OCI-LY1 (cell line): ENCODE results near the gene ASCL2.
A peak's percentile ranks its signal among the peaks of the same experiment; 100 is the strongest.

ENCODE experiments used
- H2AFZ ChIP-seq: fragments of 200-600 bp; sonication (generic), shearing (Covaris generic); 2 replicates; pipeline ENCODE4 v1.6.0; 2014; ENCODE audit warnings: antibody characterized with exemption, mild to moderate bottlenecking, low read length
- H3F3A ChIP-seq: fragments of 200-600 bp; sonication (generic), shearing (Covaris generic); 2 replicates; pipeline ENCODE4 v1.6.0; 2014; ENCODE audit warnings: mild to moderate bottlenecking, antibody characterized with exemption, low read length, moderate library complexity; ENCODE audit not compliant: insufficient read depth
- H3K27ac ChIP-seq: fragments of 200-600 bp; sonication (generic); 2 replicates; pipeline ENCODE4 v1.5.1; 2014; ENCODE audit warnings: low read length, mixed run types, mild to moderate bottlenecking, low read depth; ENCODE audit not compliant: poor library complexity, severe bottlenecking
- H3K27me3 ChIP-seq: fragments of 200-600 bp; sonication (generic); 2 replicates; pipeline ENCODE4 v1.6.0; 2014; ENCODE audit warnings: antibody characterized with exemption, mild to moderate bottlenecking, low read length, moderate library complexity; ENCODE audit not compliant: insufficient read depth
- H3K36me3 ChIP-seq: fragments of 200-600 bp; sonication (generic); 2 replicates; pipeline ENCODE4 v1.6.1; 2014; ENCODE audit warnings: mild to moderate bottlenecking, antibody characterized with exemption, low read length, moderate library complexity, mixed read lengths; ENCODE audit not compliant: insufficient read depth
- H3K4me1 ChIP-seq: fragments of 200-600 bp; sonication (generic); 2 replicates; pipeline ENCODE4 v1.5.1; 2014; ENCODE audit warnings: mild to moderate bottlenecking, low read length, moderate library complexity; ENCODE audit not compliant: insufficient read depth, severe bottlenecking
- H3K4me2 ChIP-seq: fragments of 200-600 bp; sonication (generic), shearing (Covaris generic); 2 replicates; pipeline ENCODE4 v1.6.1; 2014; ENCODE audit warnings: low read length
- H3K4me3 ChIP-seq: fragments of 200-600 bp; sonication (generic); 2 replicates; pipeline ENCODE4 v1.5.1; 2014; ENCODE audit warnings: low read length, low read depth, mild to moderate bottlenecking, mixed read lengths; ENCODE audit not compliant: poor library complexity, severe bottlenecking
- H3K79me2 ChIP-seq: fragments of 200-600 bp; shearing (Covaris generic); 2 replicates; pipeline ENCODE4 v1.6.1; 2016; ENCODE audit warnings: mixed run types, low read length, mixed read lengths; ENCODE audit not compliant: insufficient read depth
- H3K9ac ChIP-seq: fragments of 200-600 bp; sonication (generic), shearing (Covaris generic); 2 replicates; pipeline ENCODE4 v1.6.1; 2014; ENCODE audit warnings: mild to moderate bottlenecking, low read length, mixed read lengths
- H3K9me2 ChIP-seq: fragments of 200-600 bp; sonication (generic), shearing (Covaris generic); 2 replicates; pipeline ENCODE4 v1.6.1; 2014; ENCODE audit warnings: low read depth, mild to moderate bottlenecking, low read length, mixed read lengths
- H3K9me3 ChIP-seq: fragments of 200-600 bp; shearing (Covaris generic); 2 replicates; pipeline ENCODE4 v1.6.1; 2014; ENCODE audit warnings: low read length, mixed read lengths
- H4K20me1 ChIP-seq: fragments of 200-600 bp; sonication (generic), shearing (Covaris generic); 2 replicates; pipeline ENCODE4 v1.6.0; 2016; ENCODE audit warnings: mild to moderate bottlenecking, low read length; ENCODE audit not compliant: insufficient read depth
- CTCF ChIP-seq: fragments of 200-600 bp; sonication (generic), shearing (Covaris generic); IDR thresholded peaks from 2 replicates; pipeline ENCODE4 v1.5.1; 2017; ENCODE audit warnings: mild to moderate bottlenecking, antibody characterized with exemption, low read length, moderate library complexity, mixed read lengths
- EZH2 ChIP-seq: fragments of 200-600 bp; sonication (generic), shearing (Covaris generic); IDR thresholded peaks from 2 replicates; pipeline ENCODE4 v1.8.0; 2017; ENCODE audit warnings: borderline replicate concordance, mixed run types, mild to moderate bottlenecking, antibody characterized with exemption, low read length, moderate library complexity, mixed read lengths

The ASCL2 gene

GRCh38 chr11:2305140-2305778, 34.9 kb upstream of the ASCL2 start:
- Histone ChIP-seq H3K4me2 (no peak overlapping the region), H3K4me1 (no peaks in the 10 kb centered on the region), H3K9me3 (no peaks in the 10 kb centered on the region), H4K20me1 (no peaks in the 10 kb centered on the region), H3K79me2 (no peaks in the 10 kb centered on the region), H3K27me3 (peaks cover 3% of the 10 kb centered on the region; the same call in 1 of the 2 replicates), H3K9ac (no peak overlapping the region), H3K9me2 (no peaks in the 10 kb centered on the region), H3K4me3 (no peak overlapping the region), H2AFZ (no peak overlapping the region), H3K27ac (no peak overlapping the region), H3K36me3 (no peaks in the 10 kb centered on the region), H3F3A (no peaks in the 10 kb centered on the region)
- TF ChIP-seq EZH2 (no peak), CTCF (peak; percentile 84)

- Histone ChIP-seq H3K27me3 (peaks cover 3% of the 10 kb centered on the region; the same call in 1 of the 2 replicates), H3K36me3 (no peaks in the 10 kb centered on the region), H3K9me2 (no peaks in the 10 kb centered on the region), H3K9me3 (no peaks in the 10 kb centered on the region), H3K27ac (no peak overlapping the region), H3K4me2 (no peak overlapping the region), H3K4me1 (no peaks in the 10 kb centered on the region), H3K79me2 (no peaks in the 10 kb centered on the region), H3F3A (no peaks in the 10 kb centered on the region), H3K4me3 (no peak overlapping the region), H3K9ac (no peak overlapping the region), H2AFZ (no peak overlapping the region), H4K20me1 (no peaks in the 10 kb centered on the region)
- TF ChIP-seq CTCF (no peak), EZH2 (no peak)
These were observed 34.2 kb upstream of the ASCL2 start for GRCh38 chr11:2304506-2305139.

- Histone ChIP-seq H3K9ac (no peak overlapping the region), H4K20me1 (no peaks in the 10 kb centered on the region), H3K4me3 (no peak overlapping the region), H3K27me3 (peaks cover 3% of the 10 kb centered on the region; the same call in 1 of the 2 replicates), H3K79me2 (no peaks in the 10 kb centered on the region), H3K9me3 (no peaks in the 10 kb centered on the region), H3K4me1 (no peaks in the 10 kb centered on the region), H3K36me3 (no peaks in the 10 kb centered on the region), H2AFZ (no peak overlapping the region), H3K9me2 (no peaks in the 10 kb centered on the region), H3K4me2 (no peak overlapping the region), H3F3A (no peaks in the 10 kb centered on the region), H3K27ac (no peak overlapping the region)
- no peak for TF ChIP-seq EZH2
These were observed 33.5 kb upstream of the ASCL2 start for GRCh38 chr11:2303627-2304505.
